HG02610 (cell line): ENCODE results near the gene UCP3.
A peak's percentile ranks its signal among the peaks of the same experiment; 100 is the strongest.

Experiments
- ATAC-seq: cut with Tn5 transposase; IDR thresholded peaks from one replicate; pipeline ENCODE4 v1.9.1; 2021; ENCODE audit warnings: mild to moderate bottlenecking, moderate library complexity; ENCODE audit not compliant: unreplicated experiment

UCP3 gene, protein sequence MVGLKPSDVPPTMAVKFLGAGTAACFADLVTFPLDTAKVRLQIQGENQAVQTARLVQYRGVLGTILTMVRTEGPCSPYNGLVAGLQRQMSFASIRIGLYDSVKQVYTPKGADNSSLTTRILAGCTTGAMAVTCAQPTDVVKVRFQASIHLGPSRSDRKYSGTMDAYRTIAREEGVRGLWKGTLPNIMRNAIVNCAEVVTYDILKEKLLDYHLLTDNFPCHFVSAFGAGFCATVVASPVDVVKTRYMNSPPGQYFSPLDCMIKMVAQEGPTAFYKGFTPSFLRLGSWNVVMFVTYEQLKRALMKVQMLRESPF

DNA sequence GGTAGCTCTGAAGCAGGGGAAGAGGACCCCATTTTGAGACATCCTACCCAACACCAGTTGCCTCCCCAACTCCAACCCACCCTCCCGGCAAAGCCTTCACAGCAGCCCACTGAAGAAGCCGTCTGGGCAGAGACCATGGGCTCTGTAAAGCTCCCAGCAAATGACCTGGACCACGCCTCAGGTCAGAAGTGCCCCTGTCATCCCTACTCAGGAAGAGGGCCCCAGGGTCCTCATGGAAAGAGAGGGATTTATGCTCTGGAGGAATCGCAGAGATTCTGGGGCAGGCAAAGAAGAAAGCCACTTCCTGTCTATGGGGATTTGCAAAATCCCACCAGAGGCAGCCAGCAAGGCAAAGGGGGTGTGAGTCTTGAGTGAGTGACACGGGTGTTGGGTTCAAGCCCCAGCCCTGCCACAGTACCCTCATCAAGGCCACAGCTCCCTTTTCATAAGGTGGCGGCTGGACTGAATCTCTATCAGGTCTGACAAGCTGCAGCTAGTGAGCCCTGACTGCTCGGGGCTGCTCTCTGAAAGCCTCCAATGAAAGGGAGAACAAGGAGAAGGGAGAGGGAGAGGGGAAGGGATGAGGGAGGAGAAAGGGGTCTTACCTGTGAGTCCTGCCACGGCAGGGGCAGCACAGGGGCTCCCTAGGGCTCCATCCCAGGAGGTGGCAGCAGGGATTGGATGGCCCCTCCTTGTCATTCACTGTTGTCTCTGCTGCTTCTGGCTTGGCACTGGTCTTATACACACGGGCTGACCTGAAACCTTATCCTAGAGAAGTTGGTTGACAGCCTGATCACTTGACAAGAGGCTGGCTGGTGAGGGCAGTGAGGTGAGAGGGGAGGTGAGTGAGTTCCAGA, at the start of gene UCP3:
UCP3 (minus strand) TSS at position 713 of the 857 bp plus-strand sequence. CDS start 2,043 bp downstream, outside the sequence.
- ATAC-seq, result no peak

DNA sequence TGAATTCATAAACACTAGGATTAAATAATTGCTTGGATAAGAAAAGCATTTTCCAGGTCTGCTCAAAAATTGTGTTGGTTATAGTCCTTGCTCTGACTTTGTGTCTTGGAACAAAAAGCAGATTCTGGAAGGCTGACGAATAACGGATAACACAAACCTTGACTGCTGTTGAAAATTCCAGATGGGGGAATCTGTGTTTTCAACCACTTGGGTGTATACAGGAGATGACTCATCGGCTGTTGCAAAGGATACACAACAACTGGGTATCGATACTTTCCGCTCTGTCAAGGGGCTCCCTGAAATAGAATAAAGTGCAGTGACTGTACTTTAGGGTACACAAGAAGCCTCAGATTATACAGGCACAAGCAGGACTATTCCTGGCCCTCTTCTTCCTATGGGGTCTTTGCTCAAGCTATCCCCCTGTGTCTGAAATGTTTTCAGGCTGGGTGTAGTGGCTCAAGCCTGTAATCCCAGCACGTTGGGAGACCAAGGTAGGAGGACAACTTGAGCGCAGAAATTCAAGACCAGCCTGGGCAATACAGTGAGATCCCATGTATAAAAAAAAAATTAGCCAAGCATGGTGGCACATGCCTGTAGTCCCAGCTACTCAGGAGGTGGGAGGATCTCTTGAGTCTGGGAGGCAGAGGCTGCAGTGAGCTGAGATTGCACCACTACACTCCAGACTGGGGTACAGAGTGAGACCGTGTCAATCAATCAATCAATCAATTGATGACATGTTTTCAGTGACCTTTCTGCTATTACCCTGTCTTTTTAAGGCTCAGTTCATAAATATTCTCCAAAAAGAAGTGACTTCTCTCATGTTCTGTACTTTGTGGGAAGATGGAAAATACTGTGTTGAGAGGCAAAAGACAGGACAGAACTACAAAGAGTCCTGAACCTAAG, 48.6 kb upstream of the UCP3 start:
- no peak for ATAC-seq

DNA sequence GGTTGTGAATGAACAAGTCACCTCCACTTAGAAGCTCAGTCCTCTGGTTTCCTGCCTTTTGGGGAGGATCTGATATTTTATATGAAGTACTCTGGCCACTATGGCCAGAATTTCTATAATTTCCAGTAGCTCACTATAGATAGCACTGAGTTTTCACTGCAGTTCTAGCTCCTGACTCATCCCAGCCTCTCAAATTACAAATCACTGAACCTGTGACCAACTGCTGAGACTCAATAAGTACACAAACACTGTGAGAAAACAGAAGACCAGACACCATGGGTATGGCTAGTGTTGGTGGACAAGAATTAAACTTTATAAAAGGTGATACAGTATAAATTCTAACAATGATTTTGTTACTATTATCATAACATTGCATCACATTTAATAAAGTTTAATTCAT, 47.1 kb upstream of the UCP3 start:
- no peak for ATAC-seq

DNA sequence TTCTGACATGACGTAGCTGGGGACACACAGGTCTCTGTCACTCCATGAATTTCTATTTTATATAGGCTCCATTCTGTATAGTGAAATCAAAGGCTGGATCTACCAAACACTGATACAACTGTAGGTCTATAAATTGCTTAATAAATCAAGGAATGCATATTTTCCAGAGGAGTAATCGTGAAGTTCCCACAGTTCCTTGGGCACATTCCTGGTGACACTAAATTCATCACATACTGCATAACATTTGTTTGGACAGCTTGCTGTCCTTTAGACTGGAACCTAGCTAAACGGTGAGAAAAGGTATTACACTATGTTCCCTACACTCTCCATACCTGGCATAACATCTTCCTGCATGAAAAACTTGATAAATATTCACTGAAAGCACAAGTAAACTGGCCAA, 41.6 kb upstream of the UCP3 start:
- ATAC-seq, result no peak

DNA sequence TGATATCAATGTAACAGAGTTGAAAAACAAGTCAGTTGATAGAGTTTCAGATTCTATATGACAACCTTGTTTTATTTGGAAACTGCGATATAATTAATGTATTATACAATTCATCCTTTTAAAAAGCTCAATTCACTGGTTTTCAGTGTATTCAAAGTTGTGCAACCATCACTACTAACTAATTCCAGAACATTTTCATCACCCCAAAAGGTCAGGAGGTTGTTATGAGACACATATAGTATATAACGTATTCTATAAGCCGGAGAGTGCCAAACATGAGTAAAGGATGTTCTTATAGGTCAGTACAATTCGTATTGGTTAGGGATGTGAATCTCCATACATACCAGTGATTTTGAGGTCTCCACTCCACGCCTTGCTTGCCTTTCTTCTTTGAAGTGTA, 40.1 kb upstream of the UCP3 start:
- no peak for ATAC-seq

DNA sequence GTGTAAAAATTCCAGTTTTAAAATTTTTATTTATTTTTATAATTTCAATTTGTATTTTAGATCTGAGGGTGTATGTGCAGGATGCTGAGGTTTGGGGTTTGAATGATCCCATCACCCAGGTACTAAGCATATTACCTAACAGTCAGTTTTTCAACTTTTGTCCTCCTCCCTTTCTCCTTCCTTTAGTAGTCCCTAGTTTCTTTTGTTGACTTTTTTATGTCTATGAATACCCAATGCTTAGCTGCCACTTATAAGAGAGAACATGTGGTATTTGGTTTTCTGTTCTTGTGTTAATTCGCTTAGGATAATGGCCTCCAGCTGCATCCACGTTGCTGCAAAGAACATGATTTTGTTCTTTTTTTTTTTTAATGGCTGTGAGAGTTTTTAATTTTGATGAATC, 35.7 kb upstream of the UCP3 start:
- no peak for ATAC-seq

DNA sequence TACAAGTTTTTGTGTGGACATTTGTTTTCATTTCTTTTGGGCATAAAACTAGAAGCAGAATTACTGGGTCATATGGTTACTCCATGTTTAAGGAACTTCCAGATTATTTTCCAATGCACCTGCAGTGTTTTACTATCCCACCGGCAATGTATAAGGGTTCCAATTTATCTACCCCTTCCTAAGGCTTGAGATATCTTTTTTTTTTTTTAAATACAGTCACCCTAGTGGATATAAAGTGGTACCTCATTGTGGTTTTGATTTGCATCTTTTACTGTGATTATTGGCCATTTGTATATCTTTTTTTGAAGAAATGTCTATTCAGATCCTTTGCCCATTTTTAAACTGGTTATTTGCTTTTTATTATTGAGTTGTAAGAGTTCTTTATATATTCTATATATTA, 34.6 kb upstream of the UCP3 start:
- no peak for ATAC-seq

DNA sequence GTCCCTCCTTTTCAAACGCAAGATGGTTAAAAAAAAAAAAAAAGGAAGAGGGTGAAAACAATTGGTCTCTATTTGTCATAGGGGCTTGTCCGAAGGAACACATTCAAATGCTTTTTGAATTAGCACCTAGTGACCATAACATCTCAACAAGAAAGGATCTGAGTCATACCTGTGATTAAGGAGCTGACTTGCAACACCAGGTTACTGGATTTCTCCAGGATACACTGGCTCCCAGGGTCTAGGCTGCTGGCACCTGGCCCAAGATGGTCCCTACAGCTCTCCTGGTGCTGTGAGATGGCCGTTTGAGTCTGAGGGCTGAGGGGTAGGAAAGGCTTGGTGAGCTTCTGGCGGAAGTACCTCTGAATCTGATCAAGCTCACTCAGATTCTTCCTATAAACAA, 28.4 kb upstream of the UCP3 start:
- no peak for ATAC-seq

DNA sequence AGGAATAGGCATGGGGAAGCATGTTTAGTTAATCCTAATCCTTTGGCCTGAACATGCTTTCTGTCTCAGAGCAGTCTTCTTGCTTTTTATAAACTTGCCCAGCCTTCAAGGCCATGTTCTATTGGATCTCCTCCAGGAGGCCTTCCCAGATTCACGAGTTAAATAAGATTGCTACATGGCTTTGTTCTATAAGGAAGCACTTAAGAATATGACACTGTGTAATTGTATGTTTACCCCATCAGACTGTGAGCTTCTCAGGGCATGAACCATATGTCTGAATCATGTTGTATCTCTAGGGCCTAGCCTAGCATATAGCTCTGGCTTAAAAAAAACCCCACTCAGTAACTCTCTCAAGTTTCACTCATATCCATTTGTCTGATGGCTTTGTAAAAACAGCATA, 26.4 kb upstream of the UCP3 start:
- ATAC-seq, result no peak

DNA sequence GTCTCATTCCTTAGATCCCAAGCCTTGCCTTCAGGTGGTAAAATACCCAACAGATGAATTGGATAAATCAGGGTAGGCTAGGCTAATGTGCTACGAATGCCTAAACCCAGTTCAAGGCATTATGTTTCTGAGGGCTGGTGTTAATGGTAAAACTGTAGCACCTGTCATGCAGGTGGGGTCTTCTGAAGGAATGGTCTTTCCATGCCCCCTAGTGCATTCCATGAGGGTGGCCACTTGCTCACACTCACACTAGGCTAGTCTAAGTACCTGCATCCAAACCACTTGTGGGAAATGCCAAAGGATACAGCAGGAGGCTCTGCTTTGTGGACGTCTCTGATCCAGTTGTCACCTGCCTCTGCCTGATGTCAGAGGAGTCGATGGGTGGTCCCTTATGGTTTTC, 24.2 kb upstream of the UCP3 start:
- no peak for ATAC-seq

DNA sequence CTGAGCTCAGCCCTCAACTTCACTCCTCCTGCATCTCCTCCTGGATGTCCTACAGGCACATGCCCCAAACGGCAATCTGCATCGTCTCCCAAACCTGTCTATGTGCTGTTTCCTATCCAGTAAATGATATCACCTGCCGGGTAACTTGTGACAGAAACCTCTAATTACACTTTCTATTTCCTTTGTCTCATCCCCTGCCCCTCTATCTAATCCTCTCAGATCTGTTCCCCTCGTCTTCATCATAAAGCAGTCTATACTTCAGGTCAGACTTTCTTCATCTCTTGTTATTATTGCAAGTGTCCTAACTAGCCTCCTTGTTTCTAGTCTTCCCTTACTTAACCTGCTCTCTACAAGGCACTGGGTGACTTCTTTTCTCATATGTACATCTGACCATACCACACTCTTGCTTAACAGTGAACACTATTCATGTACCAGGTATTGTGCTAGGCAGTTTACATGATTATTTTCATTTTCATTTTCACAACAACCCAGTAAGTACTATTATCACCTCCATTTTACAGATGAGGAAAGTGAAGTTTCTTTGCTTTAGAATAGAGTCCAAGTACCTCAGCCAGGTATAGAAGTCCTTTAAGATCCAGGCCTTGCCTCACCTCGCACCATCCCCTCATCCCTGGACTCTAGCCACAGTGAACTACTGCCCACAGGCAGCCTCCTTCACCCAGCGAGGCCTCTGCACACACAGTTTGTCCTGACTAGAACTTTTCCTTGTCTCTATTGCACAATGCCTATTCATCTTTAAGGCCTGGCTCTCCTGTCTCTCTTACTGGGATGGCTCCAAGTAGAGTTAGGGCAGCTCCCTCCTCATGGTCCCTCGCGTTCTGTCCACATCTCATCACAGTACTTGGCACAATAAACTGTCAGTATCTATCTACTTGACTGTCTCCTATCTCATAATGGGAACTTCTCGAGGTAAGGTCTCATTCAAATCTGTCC, 22.1 kb upstream of the UCP3 start:
- ATAC-seq, result no peak

DNA sequence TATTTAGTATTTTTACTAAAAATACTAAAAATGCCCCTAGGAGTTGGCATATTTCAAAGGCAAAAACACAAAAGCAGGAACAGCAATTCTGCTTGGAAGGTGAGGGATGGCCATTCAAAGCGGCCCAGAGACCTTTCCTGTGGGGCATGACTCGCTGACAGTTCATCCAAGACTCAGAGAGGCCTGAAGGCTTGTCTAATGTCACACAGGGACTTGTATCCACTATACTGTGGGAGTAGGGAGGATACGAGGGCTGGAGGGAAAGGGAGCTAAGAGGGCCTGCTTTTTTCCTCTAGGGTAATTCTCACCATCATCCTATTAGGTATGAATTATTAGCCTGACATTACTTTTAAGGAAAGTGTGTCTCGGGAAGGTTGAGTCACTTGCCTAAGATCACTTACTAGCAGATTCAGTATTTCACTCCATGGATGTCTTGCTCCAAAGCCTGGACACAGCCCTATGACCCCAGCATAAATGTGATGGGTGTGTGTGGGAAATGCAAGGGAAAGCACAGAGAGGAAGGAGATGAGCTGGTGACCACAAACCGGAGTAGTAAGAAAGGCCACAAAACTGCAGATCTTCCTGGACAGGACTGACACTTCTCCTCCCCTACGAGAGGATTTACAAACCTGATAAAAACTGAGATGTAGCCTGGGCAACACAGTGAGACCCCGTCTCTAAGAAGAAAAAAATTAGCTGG, 16.7 kb upstream of the UCP3 start:
- no peak for ATAC-seq

DNA sequence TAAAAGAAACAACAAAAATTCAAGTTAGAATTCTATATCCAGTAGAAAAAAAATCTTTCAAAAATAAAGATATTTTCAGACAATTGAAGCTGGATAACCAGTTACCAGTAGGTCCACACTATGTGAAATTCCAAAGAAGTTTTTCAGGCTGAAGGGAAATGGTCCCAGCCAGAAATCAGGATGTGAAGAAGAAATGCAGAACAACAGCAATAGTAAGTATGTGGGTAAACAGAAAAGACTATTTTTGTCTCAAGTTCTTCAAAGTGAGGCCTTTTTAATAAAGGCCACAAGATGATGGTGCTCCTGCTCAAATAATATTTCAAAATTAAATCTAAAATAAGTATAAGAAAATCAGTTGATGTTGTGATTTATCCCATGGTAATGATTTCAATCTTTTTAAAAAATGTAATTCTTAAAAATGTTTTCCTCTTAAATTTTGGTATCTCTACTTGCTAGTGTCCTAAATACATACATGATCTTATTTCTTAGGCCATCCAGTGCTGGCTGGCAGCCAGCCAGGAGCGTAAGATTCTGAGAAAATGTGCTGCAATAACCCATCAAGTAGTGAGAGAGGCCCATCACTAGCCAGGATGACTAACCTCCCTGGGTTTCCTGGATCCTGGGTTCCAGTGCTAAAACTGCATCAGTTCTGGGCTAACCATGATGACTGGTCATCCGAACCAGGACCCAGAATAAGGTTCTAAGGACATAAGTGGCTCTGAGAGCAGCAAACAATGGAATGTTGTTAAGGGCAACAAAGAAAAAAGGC, 15.6 kb upstream of the UCP3 start:
- no peak for ATAC-seq

DNA sequence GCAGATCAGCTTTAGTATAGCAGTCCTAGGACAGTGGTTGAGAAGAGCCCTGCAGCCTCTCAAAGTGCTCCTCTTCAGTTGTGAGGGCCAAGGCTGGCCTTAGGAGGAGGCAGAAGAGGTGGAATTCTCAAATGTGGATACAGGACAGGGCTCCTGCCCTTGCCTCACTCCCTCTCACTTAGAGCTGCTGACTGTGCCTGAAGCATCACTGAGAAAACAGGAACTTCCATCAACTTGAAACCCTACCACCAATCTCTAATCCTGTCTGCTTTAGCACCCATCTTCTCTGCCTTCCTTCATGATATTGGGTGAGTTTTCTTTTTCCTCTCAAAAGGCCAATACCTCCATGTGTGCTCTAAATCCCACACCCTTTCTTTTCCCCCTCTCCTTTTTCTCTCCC, 14.4 kb upstream of the UCP3 start:
- ATAC-seq, result no peak

DNA sequence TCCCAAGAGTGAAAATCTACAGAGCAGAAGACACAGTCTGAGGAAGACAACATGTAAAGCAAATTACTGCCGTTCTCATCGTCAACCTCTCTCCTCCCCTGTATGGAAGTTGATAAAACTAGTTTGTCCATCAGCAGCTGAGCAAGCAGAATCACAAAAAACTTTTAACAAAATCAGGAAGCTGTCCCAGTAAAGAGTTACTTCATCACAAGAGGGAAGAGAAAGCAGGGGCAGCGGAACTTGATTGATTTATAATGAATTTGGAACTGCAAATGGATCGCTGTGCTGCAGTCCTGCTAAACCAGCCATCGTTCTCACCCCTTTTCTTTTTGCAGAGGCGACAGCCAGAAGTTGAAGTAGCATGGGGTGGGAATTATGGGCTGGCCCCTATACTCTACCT, 13.7 kb upstream of the UCP3 start:
- ATAC-seq, result no peak

DNA sequence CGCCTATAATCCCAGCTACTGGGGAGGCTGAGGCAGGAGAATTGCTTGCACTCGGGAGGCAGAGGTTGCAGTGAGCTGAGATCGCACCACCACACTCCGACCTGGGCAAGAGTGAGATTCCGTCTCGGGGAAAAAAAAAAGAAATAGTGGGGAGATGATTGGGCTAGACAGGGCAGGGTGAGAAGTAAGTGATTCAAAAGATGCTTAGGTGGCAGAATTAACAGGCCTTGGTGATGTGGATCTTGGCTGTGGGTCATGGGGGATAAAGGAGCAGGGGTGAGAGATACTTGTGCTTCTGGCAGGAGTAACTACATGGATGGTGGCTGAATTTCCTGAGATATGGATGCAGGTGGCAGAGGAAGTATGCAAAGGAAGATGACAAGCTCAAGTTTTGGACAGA, 13.1 kb upstream of the UCP3 start:
- no peak for ATAC-seq

DNA sequence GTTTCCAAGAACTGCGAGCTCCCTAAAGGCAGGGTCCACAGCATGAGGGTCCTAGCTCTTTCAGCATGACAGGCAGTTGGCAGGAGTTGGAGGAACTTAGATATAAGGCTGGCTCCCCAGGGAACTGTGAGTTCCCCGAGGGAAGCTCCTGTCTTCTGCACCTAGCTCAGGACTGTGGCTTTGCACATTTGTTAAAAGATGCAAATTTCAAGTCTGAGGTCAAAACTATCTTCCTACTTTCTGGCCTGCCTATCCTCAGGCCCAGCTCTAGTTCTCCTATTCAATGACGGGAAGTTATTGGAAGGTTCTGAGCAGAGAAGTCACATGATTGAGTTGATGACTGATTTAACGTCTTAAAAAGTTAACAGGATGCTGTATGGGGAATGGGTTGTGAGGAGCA, 11.7 kb upstream of the UCP3 start:
- ATAC-seq, result peak; percentile 78

DNA sequence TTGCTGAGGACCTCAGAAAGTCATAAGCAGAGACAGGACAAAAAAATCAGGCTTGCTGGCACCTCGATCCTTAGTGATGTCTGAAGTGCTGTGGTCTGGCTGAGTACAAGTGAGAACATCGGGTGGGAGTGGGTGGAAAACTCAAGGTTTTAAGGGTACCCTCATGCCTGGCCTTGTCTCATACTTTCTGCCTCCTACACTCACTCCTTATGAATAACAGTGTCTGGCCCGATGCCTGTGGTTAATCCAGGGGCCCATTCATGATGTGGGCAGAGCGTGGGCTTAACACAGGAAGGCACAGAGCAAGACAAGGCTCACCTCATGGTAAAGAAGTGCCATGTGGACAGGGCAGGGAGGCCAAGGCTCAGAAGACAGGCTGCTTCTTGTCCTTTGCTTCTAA, 11.0 kb upstream of the UCP3 start:
- peak; percentile 39 for ATAC-seq
